SH-SY5Y (cell line): Measurements from ENCODE around the gene GTSF1L.

Experiments used
- GATA2 ChIP-seq: IDR thresholded peaks from 2 replicates; pipeline ENCODE4 v1.6.1; 2011; ENCODE audit warnings: mild to moderate bottlenecking, low read depth, low read length
- GATA3 ChIP-seq: IDR thresholded peaks from 2 replicates; pipeline ENCODE4 v1.6.1; 2011; ENCODE audit warnings: low read depth, mild to moderate bottlenecking, low read length, moderate library complexity

The GTSF1L gene

DNA sequence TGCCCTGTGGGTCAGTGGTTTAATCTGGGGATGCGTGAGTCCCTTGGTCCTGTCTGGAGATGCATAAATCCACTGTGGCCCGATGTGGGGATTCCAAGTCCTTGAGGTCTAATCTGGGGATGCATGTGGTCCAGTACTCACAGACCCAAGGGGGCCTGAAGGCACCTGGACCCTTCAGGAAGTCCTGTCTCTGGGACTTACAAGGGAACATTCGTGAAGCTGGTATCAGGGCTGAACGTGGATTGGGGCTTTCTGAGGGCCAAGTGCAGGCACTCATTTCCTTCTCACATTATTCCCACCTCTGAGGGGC is 25.2 kb upstream of the GTSF1L start:
- TF ChIP-seq GATA3, result no peak
- no peak for TF ChIP-seq GATA2

- TF ChIP-seq GATA3 (no peak), GATA2 (no peak)
Observed at GRCh38 chr20:43751167-43752050, 24.6 kb upstream of the GTSF1L start.

DNA sequence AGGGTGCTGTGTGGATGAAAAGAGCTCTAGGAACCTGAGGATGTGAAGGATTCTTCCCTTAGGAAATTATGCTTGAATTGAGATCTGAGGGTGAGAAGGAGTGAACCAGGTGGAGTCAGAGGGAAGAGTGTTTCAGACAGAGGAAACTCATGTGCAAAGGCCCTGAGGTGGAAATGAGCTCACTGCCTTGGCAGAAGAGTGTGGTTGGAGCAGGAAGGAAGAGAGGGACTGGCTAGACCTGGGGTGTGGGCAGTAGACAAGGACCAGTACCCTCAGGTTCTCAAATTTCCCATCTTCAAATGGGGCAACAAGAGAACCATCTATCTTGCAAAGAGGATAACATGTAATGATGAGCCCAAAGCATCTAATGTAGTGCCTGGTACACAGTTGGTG is 24.0 kb upstream of the GTSF1L start:
- TF ChIP-seq GATA3, result no peak

- no peak for TF ChIP-seq GATA3
- no peak for TF ChIP-seq GATA2
Observed at GRCh38 chr20:43749734-43750294, 23.0 kb upstream of the GTSF1L start.

DNA sequence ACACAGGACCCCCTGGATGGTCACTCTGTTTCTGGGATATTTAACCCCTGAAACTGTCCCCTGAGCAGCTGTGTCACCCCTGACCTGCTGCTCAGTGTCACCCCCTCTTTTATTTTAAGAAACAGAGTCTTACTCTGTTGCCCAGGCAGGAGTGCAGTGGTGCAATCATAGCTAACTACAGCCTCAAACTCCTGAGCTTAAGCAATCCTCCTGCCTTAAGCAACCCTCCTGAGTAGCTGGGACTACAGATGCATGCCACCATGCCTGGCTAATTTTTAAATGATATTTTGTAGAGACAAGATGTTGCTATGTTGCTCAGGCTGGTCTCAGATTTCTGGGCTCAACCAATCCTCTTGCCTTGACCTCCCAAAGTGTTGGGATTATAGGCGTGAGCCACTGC is 21.5 kb upstream of the GTSF1L start:
- TF ChIP-seq GATA3 (no peak), GATA2 (no peak)

DNA sequence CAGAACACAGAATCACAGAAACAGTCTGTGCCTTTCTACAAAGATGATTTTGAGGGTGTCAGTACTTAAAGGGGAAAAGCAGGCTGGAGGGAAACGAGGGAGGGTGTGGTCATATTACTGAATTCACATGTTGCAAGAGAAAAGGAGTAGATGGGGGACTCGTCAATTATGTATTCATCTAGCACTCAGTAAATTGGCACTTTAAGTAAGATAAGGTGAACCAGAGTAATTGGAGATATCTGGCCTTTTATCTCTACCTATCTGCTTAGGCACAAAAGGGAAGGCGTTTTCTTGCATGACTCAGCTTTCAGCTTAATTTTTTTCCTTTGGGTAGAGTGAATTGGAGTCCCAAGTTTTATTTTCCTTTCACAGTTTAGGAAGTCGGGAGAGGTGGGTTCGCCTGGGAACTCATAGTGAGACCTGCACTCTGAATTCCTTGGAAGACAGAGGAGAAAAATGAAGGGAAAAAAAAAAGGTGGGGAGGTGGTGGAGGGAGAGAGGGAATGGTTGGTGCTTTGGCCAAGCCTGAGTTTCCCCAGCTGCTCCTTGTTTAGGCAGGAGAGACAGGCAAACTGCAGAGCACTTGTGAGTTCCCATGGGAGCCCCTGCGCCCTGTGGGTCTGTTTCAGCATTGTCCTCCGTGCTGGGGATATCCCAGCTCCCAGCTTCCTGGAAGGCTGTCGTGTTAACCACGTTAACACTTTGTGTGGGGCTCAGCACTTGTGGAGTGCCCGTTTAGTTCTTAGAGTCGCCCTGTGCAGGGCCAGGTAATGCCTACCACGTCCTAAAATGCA is 19.7 kb upstream of the GTSF1L start:
- TF ChIP-seq GATA3 (no peak), GATA2 (no peak)

GRCh38 chr20:43744966-43745730 is 18.3 kb upstream of the GTSF1L start:
- TF ChIP-seq GATA3 (no peak), GATA2 (no peak)

GRCh38 chr20:43744151-43744611 is 17.4 kb upstream of the GTSF1L start:
- TF ChIP-seq GATA3 (no peak), GATA2 (no peak)

DNA sequence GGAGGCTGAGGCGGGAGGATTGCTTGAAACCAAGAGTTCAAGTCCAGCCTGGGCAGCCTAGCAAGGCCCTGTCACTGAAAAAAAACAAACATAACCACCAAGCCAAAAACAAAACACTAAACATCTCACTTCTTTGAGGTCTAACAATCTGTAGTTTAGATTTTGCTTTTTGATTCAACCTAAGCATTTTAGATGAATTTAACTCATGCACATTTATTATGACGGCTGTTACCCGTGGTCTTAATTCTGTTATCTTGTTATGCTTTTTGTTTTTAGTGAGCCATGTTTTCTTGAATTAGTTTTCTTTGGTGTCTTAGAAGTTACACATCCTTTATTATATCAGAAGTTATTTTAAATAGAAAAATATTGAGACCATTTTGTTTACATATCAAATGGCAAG is 13.8 kb upstream of the GTSF1L start:
- TF ChIP-seq GATA3 (no peak), GATA2 (no peak)

- TF ChIP-seq GATA2, result no peak
- TF ChIP-seq GATA3, result no peak
Observed at GRCh38 chr20:43739148-43739749, 12.4 kb upstream of the GTSF1L start.

DNA sequence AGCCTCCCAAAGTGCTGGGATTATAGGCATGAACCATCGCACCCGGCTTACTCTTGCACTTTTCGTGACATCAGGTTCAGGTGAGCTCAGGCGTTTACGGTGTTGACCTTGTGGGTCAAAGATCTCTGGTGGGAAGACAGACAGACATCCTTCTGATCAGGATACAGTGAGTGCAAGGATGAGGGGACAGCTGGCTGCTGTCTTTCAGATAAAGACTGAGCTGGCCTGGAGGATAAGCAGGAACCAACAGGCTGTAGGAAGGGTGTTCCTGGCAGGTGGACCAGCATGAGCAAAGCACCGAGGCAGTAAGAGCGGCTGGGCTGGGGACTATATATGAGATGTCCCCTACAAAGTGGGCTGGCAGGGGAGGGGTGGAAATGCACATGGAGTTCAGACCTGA is 11.1 kb upstream of the GTSF1L start:
- TF ChIP-seq GATA2 (no peak), GATA3 (no peak)

- TF ChIP-seq GATA3, result no peak
- TF ChIP-seq GATA2, result no peak
Observed at GRCh38 chr20:43736588-43737158, 9.9 kb upstream of the GTSF1L start.

DNA sequence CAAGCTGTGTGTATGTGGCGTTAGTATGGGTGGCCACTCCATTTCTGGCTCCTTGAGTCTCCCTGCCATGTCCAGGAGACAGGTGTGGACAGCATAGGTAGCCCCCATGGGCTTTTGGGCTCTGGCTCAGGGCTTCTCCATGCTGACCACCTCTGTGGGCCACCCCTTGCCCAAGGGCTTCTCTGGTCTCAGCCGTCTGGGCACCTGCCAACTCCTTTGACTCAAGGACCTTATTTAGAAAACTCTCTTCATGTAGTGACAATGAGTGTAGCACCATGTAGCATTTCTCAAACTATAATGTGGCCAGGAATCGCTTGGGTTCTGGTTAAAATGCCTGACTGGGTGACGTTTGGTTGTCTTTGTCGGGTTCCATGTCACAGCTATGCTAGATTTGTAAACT is 5.1 kb upstream of the GTSF1L start:
- no peak for TF ChIP-seq GATA2
- no peak for TF ChIP-seq GATA3

DNA sequence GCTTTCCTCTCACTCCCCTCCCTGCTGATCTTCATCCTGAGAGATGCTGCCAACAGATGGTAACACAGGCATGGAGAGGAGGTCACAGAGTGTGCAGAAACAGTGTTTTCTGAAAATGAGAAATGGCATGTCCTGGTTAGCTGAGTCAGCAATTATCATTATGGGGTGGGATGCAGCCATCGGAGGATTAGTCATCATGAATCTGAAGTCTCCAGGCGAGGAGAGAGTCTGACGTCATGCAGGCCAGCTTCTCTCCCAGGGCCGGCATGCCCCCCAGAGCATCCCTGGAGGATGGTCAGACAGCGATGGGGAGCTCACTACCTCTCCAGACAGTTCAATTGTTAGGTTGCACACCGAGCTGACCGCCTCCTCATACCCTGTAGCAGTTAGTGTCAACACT is 4.7 kb upstream of the GTSF1L start:
- TF ChIP-seq GATA2 (no peak), GATA3 (no peak)
